ENCODE results near the gene LOX.

DNA sequence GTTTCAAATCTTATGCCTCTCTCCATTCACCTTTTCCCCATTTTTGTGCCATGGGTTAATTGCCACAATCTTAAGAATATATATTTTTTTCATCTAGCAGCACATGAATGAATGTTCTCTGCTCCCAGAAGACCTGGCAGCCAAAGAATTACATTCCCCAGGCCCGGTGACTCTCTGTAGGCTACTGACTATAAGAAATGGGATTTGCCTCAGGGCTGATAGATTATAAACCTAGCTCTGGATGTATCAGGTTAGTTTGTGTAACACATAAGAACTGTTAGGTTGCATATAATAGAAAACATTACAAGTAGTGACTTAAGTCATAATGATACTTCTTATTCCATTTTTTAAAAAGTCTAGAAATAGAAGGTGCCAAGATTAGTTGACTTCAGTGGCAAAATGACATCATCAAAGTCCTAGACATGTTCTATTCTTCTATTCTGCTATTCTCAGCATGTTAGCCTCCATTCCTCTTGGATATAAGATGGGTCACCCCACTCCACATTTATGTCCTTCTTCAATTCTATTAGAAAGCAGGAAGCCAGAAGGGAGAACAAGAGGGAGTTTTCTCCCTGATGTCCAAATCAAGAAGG is 40.4 kb upstream of the LOX start:
- TF ChIP-seq, protein P1, sequence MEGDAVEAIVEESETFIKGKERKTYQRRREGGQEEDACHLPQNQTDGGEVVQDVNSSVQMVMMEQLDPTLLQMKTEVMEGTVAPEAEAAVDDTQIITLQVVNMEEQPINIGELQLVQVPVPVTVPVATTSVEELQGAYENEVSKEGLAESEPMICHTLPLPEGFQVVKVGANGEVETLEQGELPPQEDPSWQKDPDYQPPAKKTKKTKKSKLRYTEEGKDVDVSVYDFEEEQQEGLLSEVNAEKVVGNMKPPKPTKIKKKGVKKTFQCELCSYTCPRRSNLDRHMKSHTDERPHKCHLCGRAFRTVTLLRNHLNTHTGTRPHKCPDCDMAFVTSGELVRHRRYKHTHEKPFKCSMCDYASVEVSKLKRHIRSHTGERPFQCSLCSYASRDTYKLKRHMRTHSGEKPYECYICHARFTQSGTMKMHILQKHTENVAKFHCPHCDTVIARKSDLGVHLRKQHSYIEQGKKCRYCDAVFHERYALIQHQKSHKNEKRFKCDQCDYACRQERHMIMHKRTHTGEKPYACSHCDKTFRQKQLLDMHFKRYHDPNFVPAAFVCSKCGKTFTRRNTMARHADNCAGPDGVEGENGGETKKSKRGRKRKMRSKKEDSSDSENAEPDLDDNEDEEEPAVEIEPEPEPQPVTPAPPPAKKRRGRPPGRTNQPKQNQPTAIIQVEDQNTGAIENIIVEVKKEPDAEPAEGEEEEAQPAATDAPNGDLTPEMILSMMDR (IDR thresholded peaks at IDR 0.05): no peak
- TF ChIP-seq POLR2A (IDR thresholded peaks at IDR 0.05): no peak
